ENCODE measurements around the gene PAK4. TPM values are rescaled to one million over a fixed set of nuclear protein-coding genes. Genes with fewer than 3 reads are reported as not detected.

Gene PAK4
- total RNA-seq, 2 experiments from 2014 or later: 9.8 to 11.5 TPM

DNA sequence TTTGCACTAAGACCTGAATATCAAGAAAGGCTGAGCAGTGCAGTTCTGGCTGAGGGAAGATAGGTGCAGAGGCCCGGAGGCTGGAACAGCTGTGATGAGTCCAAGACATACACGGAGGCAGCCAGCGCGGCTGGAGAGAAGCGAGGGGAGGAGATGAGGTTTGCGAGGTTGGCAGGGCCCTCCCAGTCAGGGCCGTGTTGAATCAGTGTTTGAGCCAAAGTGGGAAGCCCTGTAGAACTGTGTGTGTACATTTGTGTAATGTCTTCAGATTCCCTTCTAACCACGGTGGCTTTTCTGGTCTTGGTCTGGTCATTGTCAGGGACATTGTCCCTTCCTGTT lies 34.9 kb downstream of the PAK4 start:
- Mint-ChIP-seq H3K27ac (no peak overlapping the region), H3K27me3 (no peaks in the 10 kb centered on the region), H3K4me1 (ENCODE audit: low read depth) (peaks cover 19% of the 10 kb centered on the region), H3K9me3 (no peaks in the 10 kb centered on the region), H3K4me3 (no peak overlapping the region), H3K36me3 (ENCODE audit: low read depth) (no peaks in the 10 kb centered on the region)
- TF ChIP-seq, protein P1, sequence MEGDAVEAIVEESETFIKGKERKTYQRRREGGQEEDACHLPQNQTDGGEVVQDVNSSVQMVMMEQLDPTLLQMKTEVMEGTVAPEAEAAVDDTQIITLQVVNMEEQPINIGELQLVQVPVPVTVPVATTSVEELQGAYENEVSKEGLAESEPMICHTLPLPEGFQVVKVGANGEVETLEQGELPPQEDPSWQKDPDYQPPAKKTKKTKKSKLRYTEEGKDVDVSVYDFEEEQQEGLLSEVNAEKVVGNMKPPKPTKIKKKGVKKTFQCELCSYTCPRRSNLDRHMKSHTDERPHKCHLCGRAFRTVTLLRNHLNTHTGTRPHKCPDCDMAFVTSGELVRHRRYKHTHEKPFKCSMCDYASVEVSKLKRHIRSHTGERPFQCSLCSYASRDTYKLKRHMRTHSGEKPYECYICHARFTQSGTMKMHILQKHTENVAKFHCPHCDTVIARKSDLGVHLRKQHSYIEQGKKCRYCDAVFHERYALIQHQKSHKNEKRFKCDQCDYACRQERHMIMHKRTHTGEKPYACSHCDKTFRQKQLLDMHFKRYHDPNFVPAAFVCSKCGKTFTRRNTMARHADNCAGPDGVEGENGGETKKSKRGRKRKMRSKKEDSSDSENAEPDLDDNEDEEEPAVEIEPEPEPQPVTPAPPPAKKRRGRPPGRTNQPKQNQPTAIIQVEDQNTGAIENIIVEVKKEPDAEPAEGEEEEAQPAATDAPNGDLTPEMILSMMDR (IDR thresholded peaks at IDR 0.05): no peak
- no peak for ATAC-seq
- POLR2A ChIA-PET: no interaction called here
- intact Hi-C loops (cut with micrococcal nuclease): no loop called here
- CTCF ChIA-PET: no interaction called here
- DNase-seq: no peak

DNA sequence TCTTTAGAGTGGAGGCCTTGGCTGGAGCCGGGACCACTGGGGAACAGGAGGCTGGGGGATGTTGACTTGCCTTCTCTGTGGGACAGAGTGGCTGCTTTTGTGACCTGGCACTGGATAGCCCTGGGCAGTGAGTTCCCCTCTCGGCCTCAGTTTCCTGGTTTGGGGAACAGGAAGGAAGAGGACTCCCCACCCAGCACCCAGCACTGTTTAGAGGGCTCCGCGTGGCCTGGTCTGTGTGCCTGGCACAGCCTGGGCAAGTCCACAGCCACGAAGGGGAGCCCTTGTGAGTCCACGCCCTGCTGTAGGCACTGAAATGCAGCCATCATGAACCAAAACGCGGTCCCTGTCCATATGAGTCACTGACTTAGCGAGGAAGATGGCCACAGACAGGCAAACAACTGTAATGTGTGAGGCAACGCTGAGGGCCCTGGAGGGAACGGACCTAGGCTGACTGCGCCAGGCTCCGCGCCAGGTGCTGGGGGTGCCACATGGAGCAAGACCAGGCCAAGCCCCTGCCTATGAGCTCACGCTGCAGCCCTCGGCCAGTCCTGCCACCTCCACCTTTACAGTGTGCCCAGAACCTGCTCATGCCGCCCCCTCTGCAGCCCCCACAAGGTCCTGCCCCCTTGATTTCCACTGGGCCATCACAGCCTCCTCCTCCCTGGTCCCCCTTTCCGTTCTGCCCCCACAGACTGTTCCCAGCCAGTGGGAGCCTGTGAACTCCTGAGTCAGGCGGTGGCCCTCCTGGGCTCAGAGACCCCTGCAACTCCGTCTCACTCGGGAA lies 35.5 kb downstream of the PAK4 start:
- Mint-ChIP-seq H3K27ac (no peak overlapping the region), H3K27me3 (no peaks in the 10 kb centered on the region), H3K36me3 (ENCODE audit: low read depth) (no peaks in the 10 kb centered on the region), H3K4me3 (no peak overlapping the region), H3K9me3 (no peaks in the 10 kb centered on the region), H3K4me1 (ENCODE audit: low read depth) (peaks cover 15% of the 10 kb centered on the region)
- no peak for DNase-seq
- intact Hi-C loops (cut with micrococcal nuclease): no loop called here
- ChIA-PET POLR2A (no interaction called here), CTCF (no interaction called here)
- TF ChIP-seq, protein P1 (IDR thresholded peaks at IDR 0.05): no peak
- no peak for ATAC-seq

DNA sequence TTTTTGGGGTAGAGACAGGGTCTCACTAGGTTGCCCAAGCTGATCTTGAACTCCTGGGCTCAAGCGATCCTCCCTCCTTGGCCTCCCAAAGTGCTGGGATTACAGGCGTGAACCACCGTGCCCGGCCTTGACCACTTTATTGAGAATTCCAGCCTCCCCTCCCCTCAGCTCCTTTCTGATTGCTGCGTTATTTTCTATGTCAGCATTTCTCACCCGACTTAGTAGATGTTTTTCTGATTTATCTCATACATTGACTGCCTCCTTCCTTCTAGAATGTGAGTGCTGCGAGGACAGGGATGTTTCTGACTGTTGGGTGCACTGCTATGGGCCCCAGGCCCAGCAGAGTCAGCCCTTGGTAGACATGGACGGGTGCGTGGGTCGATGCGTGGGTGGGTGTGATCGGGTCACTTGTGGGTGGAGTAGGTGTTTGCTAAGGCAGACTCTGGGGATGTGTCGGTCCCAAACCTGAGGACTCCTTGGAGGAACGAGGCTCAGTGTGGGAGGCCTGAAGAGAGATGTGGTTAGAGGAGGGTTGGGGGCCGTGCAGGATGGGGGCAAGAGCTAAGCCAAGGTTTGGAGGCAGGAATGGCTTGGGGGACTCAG lies 37.0 kb downstream of the PAK4 start:
- CTCF ChIA-PET: no interaction called here

DNA sequence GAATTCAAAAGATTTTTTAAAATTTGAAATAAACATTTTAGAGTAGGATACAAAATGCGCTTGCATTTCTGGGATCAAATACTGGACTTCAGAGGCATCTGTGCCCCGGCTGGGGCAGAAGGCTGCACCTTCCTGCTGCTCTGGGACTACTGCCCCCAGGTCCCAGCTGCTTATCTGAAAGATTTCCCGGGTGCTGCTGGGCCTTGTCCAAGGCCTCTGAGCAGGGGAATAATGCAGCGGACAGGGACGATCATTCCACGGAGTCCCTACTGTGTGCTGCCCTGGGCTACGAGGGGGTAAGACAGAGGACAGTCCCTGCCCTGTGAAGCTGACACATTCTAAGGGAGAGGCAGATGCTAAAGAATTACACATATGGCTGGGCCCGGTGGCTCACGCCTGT lies 38.0 kb downstream of the PAK4 start:
- H3K4me3 Mint-ChIP-seq: no peak overlapping the region
- peaks cover 7% of the 10 kb centered on the region for H3K4me1 Mint-ChIP-seq (ENCODE audit: low read depth)
- TF ChIP-seq, protein P1 (IDR thresholded peaks at IDR 0.05): no peak
- no peaks in the 10 kb centered on the region for H3K9me3 Mint-ChIP-seq
- intact Hi-C loops (cut with micrococcal nuclease): no loop called here
- H3K27me3 Mint-ChIP-seq: no peaks in the 10 kb centered on the region
- ChIA-PET CTCF (no interaction called here), POLR2A (no interaction called here)
- ATAC-seq (no peak), DNase-seq (no peak)
- no peaks in the 10 kb centered on the region for H3K36me3 Mint-ChIP-seq (ENCODE audit: low read depth)
- no peak overlapping the region for H3K27ac Mint-ChIP-seq

More for the DNA sequence above, 37.0 kb downstream of the PAK4 start:
- Mint-ChIP-seq H3K4me3 (no peak overlapping the region), H3K27me3 (no peaks in the 10 kb centered on the region), H3K9me3 (no peaks in the 10 kb centered on the region), H3K36me3 (ENCODE audit: low read depth) (no peaks in the 10 kb centered on the region), H3K27ac (no peak overlapping the region), H3K4me1 (ENCODE audit: low read depth) (peaks cover 12% of the 10 kb centered on the region)
- intact Hi-C loops (cut with micrococcal nuclease): no loop called here
- DNase-seq (no peak), ATAC-seq (no peak)
- POLR2A ChIA-PET: no interaction called here
- TF ChIP-seq, protein P1 (IDR thresholded peaks at IDR 0.05): no peak

DNA sequence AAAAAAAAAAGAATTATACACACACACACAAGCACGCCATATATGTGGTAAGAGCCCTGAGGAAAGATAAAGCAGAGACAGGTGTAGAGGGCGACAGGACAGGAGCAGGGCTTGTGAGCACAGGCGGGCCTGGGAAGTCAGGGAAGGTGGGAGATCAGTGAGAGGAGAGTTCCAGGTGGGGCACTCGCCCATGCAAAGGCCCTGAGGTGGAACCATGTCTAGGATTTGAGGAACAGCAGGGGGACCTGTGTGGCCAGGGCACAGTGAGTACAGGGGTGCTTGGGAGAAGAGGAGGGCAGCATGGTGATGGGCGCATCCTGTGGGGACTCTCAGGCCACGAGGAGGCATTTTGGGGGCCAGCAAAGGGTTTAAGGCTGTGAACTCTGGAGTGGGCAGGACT lies 38.7 kb downstream of the PAK4 start:
- no peaks in the 10 kb centered on the region for H3K27me3 Mint-ChIP-seq
- no peak overlapping the region for H3K27ac Mint-ChIP-seq
- no peaks in the 10 kb centered on the region for H3K9me3 Mint-ChIP-seq
- TF ChIP-seq, protein P1 (IDR thresholded peaks at IDR 0.05): no peak
- no peak overlapping the region for H3K4me3 Mint-ChIP-seq
- ATAC-seq (no peak), DNase-seq (no peak)
- CTCF ChIA-PET: no interaction called here
- H3K36me3 Mint-ChIP-seq (ENCODE audit: low read depth): no peaks in the 10 kb centered on the region
- H3K4me1 Mint-ChIP-seq (ENCODE audit: low read depth): peaks cover 7% of the 10 kb centered on the region
- POLR2A ChIA-PET: no interaction called here
- intact Hi-C loops (cut with micrococcal nuclease): no loop called here

All from activated CD8-positive, alpha-beta T cell treated with anti-CD3 and anti-CD28 coated beads for 36 hours (primary cell).